ENCODE measurements around the gene HOXA3. TPM values are rescaled to one million over a fixed set of nuclear protein-coding genes. Genes with fewer than 3 reads are reported as not detected.

The HOXA3 gene
- total RNA-seq, 1 donor from 2014 or later = 26.4 TPM

- Histone ChIP-seq H3K4me3 (ENCODE audit: low read depth, low read length) (no peak overlapping the region), H3K27me3 (ENCODE audit: control insufficient read depth, insufficient read depth, low read length) (peaks cover 53% of the 10 kb centered on the region), H3K36me3 (ENCODE audit: control insufficient read depth, insufficient read depth, low read length) (no peaks in the 10 kb centered on the region)
- no peak for DNase-seq (ENCODE audit: low read depth)
- TF ChIP-seq, protein P1, sequence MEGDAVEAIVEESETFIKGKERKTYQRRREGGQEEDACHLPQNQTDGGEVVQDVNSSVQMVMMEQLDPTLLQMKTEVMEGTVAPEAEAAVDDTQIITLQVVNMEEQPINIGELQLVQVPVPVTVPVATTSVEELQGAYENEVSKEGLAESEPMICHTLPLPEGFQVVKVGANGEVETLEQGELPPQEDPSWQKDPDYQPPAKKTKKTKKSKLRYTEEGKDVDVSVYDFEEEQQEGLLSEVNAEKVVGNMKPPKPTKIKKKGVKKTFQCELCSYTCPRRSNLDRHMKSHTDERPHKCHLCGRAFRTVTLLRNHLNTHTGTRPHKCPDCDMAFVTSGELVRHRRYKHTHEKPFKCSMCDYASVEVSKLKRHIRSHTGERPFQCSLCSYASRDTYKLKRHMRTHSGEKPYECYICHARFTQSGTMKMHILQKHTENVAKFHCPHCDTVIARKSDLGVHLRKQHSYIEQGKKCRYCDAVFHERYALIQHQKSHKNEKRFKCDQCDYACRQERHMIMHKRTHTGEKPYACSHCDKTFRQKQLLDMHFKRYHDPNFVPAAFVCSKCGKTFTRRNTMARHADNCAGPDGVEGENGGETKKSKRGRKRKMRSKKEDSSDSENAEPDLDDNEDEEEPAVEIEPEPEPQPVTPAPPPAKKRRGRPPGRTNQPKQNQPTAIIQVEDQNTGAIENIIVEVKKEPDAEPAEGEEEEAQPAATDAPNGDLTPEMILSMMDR (IDR thresholded peaks at IDR 0.05; ENCODE audit: insufficient read depth, low read length, poor library complexity, severe bottlenecking) = no peak
Measured at GRCh38 chr7:27194002-27194352, 41.6 kb upstream of the HOXA3 start.

DNA sequence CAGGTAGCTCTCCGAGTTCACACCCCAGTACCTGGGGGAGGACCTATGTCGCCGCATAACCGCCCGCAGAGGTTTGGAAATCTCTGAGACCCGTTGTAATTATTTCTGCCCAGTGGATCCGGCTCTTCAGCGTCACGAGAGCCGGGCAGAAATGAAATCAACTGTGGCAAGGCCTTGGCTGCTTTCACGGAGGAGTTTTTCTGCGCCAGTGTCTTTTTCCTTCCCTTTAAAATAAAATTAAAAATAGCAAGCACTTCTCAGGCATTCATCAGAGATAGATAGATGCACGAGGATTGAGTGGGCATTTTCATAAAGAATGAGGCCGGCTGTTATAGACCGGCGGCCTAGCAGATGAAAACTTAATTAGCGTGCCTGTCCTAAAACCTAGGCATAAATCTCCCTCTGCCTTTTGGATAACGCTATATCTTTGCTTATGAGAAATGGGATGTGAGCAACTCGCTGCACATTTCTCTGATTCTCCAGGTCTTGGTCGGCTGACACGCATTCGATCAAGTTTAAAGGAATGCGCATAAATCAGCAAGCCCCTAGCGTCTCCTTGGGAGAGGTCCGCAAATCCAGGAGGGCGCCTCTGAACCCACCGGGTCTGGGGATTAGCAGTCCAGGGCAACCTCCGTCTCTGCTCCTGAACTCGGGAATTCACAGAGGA lies 41.1 kb upstream of the HOXA3 start:
- Histone ChIP-seq H3K4me3 (ENCODE audit: low read depth, low read length) (no peak overlapping the region), H3K27me3 (ENCODE audit: control insufficient read depth, insufficient read depth, low read length) (peaks cover 47% of the 10 kb centered on the region)
- DNase-seq (ENCODE audit: low read depth) = no peak

DNA sequence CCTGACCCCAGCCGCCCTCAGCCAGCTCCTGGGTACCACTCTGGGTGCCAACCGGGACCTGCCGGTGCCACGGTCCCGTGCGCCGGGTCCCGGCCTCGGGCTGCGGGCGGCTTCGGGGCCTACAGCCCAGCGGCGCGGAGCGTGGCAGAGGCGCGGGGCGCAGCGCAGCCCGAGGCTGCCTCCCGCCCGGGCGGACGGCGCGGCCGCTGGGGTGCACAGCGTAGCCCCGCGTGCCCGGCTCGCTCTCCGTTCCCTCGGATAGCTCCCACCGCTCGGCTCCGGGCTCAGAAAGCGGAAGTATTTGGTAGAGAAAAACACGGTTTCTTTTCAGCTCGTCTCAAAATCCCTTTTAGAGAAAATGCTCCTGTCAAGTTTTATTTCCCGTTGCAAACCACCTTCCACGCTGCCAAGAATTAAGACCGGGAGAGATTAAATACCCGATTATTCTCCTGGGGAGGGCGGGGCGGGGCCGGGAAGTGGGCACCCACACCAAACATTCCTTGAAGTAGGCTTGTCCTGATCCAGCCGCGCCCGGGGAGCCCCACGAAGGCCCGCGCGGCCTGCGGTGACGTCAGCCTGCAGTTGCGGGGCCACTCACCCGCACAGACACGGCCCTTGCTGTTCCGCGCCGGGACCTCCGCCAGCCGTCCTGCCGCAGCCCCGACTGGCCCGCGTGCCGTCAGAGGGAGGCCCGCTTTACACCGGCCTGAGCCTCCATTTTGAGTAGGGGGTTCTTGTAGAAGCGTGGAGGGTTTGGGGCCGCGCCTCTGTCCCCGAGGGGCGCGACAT lies 40.4 kb upstream of the HOXA3 start:
- H3K4me3 ChIP-seq (ENCODE audit: low read depth, low read length) = peak overlapping the region; percentile 15
- peaks cover 40% of the 10 kb centered on the region for H3K27me3 ChIP-seq (ENCODE audit: control insufficient read depth, insufficient read depth, low read length)
- TF ChIP-seq, protein P1 (IDR thresholded peaks at IDR 0.05; ENCODE audit: insufficient read depth, low read length, poor library complexity, severe bottlenecking) = no peak

More for the DNA sequence above, 41.1 kb upstream of the HOXA3 start:
- TF ChIP-seq, protein P1 (IDR thresholded peaks at IDR 0.05; ENCODE audit: insufficient read depth, low read length, poor library complexity, severe bottlenecking) = no peak
- H3K36me3 ChIP-seq (ENCODE audit: control insufficient read depth, insufficient read depth, low read length) = no peaks in the 10 kb centered on the region

DNA sequence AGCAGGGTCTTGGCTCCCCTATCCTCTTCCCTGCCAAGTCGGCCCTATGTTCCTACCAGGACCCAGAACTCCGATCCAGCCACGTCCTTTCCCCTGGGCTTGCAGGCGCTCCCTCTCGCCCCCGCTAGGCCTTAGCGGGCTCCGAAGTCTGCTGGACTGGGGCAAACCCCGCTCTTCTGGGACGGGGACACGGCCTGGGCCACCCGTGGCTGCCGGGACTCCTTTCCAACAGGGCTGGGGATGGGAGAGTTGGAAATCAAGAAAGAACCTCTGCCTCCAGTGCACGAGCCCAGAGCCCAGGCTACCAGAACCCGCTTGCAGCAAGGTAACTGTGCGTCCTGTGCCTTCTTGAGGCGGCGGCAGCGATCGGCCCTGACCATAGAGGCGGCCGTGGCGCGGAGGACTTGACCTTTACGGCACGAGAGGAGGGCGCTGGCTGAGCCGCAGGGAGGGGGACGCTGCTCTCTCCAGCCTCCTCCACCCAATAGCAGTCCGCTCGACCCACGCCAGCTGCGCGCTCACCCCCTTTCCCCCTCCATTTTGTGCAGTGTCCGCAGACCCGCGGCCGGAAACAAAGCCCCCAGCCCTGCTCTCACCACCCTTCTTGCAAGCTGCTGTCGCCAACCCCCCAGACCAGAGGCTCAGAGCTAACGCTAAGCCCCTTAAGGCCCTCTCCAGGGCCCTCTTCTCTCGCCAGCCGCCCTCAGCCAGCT lies 39.6 kb upstream of the HOXA3 start:
- DNase-seq (ENCODE audit: low read depth) = no peak
- no peaks in the 10 kb centered on the region for H3K36me3 ChIP-seq (ENCODE audit: control insufficient read depth, insufficient read depth, low read length)
- H3K4me3 ChIP-seq (ENCODE audit: low read depth, low read length) = no peak overlapping the region
- TF ChIP-seq, protein P1 (IDR thresholded peaks at IDR 0.05; ENCODE audit: insufficient read depth, low read length, poor library complexity, severe bottlenecking) = no peak
- peaks cover 35% of the 10 kb centered on the region for H3K27me3 ChIP-seq (ENCODE audit: control insufficient read depth, insufficient read depth, low read length)

More for the DNA sequence above, 40.4 kb upstream of the HOXA3 start:
- H3K36me3 ChIP-seq (ENCODE audit: control insufficient read depth, insufficient read depth, low read length) = no peaks in the 10 kb centered on the region
- DNase-seq (ENCODE audit: low read depth) = no peak

- TF ChIP-seq, protein P1 (IDR thresholded peaks at IDR 0.05; ENCODE audit: insufficient read depth, low read length, poor library complexity, severe bottlenecking) = no peak
- peaks cover 35% of the 10 kb centered on the region for H3K27me3 ChIP-seq (ENCODE audit: control insufficient read depth, insufficient read depth, low read length)
- no peak overlapping the region for H3K4me3 ChIP-seq (ENCODE audit: low read depth, low read length)
- no peaks in the 10 kb centered on the region for H3K36me3 ChIP-seq (ENCODE audit: control insufficient read depth, insufficient read depth, low read length)
- no peak for DNase-seq (ENCODE audit: low read depth)
Measured at GRCh38 chr7:27191161-27191731, 38.9 kb upstream of the HOXA3 start.

Measured in kidney epithelial cell (primary cell).